ENCODE results near the gene PPP1R3E. TPM values are rescaled to one million over a fixed set of nuclear protein-coding genes. Genes with fewer than 3 reads are reported as not detected.

PPP1R3E gene
- total and polyA plus RNA-seq, 2 of the 13 experiments (the other 11 are each of a cell fraction or from before 2014, with no cell fraction given), result 16.5 to 26.5 TPM

DNA sequence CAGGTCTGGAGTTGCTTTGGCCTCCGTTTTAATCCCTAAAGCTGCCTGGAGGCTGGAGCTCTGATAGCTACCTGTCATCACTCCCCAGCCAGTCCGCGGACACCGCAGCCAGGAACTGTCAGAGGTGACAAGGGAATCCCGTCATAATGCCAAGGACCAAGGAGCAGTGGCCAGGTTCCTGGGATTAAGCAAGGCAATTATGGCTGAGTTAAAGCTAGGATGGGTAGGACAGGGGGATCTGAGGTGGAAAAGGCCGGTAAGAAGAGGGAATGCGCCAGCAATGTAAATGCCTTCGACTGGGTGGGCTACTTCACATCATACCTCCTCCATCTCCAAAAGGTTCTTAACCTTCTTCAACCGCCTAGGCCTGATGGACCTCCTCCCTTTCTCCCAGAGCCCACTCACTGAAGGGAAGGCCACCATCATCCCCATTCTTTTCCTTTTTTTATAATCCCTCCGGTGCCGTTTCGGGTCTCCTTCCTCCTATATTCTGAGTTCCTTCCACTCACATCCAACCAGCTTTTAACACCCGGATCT is 1.9 kb downstream of the PPP1R3E start (continued):
- TF ChIP-seq MXI1 (IDR thresholded peaks at IDR 0.05; ENCODE audit: borderline replicate concordance, low read depth, low read length) (no peak), ZNF598 (CRISPR knock-in tag; IDR thresholded peaks at IDR 0.05; ENCODE audit: borderline replicate concordance) (no peak; the same call in 1 of the 2 replicates), TEAD3 (CRISPR knock-in tag; optimal IDR thresholded peaks at IDR 0.05; ENCODE audit: borderline replicate concordance) (peak; percentile 58), KLF11 (CRISPR knock-in tag; IDR thresholded peaks at IDR 0.05) (no peak), IRF2 (CRISPR knock-in tag; IDR thresholded peaks at IDR 0.05) (no peak; the same call in 1 of the 2 replicates), ZBTB7B (CRISPR knock-in tag; IDR thresholded peaks at IDR 0.05) (no peak), ZNF331 (CRISPR knock-in tag; IDR thresholded peaks at IDR 0.05) (no peak), ZSCAN9 (CRISPR knock-in tag; IDR thresholded peaks at IDR 0.05; ENCODE audit: borderline replicate concordance) (no peak), ZFP41 (CRISPR knock-in tag; IDR thresholded peaks at IDR 0.05; ENCODE audit: borderline replicate concordance) (no peak), ZSCAN25 (CRISPR knock-in tag; IDR thresholded peaks at IDR 0.05) (no peak; the same call in 1 of the 2 replicates), TCF7L2 (IDR thresholded peaks at IDR 0.05; ENCODE audit: low read depth, low read length) (no peak), DR1 (CRISPR knock-in tag; IDR thresholded peaks at IDR 0.05) (no peak), ZNF891 (CRISPR knock-in tag; IDR thresholded peaks at IDR 0.05) (peak; percentile 55; the same call in 1 of the 2 replicates), ZNF839 (CRISPR knock-in tag; IDR thresholded peaks at IDR 0.05; ENCODE audit: borderline replicate concordance) (0 out of 2 replicates have a peak, but pooled peaks have one; percentile 76), ZNF816 (CRISPR knock-in tag; IDR thresholded peaks at IDR 0.05; ENCODE audit: borderline replicate concordance) (no peak), MXD4 (CRISPR knock-in tag; IDR thresholded peaks at IDR 0.05) (no peak), IKZF4 (CRISPR knock-in tag; IDR thresholded peaks at IDR 0.05; ENCODE audit: borderline replicate concordance, low read depth, not compliant biosample characterization) (no peak), SIX1 (CRISPR knock-in tag; IDR thresholded peaks at IDR 0.05; ENCODE audit: borderline replicate concordance) (no peak), ELF4 (CRISPR knock-in tag; IDR thresholded peaks at IDR 0.05; ENCODE audit: borderline replicate concordance) (no peak), ZNF10 (CRISPR knock-in tag; IDR thresholded peaks at IDR 0.05; ENCODE audit: borderline replicate concordance, low read depth) (no peak), SUZ12 (IDR thresholded peaks at IDR 0.05; ENCODE audit: low read depth, low read length) (no peak), ZKSCAN1 (IDR thresholded peaks at IDR 0.05; ENCODE audit: low read length) (no peak)
- TF ChIP-seq, protein P1, sequence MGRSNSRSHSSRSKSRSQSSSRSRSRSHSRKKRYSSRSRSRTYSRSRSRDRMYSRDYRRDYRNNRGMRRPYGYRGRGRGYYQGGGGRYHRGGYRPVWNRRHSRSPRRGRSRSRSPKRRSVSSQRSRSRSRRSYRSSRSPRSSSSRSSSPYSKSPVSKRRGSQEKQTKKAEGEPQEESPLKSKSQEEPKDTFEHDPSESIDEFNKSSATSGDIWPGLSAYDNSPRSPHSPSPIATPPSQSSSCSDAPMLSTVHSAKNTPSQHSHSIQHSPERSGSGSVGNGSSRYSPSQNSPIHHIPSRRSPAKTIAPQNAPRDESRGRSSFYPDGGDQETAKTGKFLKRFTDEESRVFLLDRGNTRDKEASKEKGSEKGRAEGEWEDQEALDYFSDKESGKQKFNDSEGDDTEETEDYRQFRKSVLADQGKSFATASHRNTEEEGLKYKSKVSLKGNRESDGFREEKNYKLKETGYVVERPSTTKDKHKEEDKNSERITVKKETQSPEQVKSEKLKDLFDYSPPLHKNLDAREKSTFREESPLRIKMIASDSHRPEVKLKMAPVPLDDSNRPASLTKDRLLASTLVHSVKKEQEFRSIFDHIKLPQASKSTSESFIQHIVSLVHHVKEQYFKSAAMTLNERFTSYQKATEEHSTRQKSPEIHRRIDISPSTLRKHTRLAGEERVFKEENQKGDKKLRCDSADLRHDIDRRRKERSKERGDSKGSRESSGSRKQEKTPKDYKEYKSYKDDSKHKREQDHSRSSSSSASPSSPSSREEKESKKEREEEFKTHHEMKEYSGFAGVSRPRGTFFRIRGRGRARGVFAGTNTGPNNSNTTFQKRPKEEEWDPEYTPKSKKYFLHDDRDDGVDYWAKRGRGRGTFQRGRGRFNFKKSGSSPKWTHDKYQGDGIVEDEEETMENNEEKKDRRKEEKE (IDR thresholded peaks at IDR 0.05), result no peak
- TF ChIP-seq, protein P2, sequence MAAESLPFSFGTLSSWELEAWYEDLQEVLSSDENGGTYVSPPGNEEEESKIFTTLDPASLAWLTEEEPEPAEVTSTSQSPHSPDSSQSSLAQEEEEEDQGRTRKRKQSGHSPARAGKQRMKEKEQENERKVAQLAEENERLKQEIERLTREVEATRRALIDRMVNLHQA (CRISPR knock-in tag; IDR thresholded peaks at IDR 0.05), result no peak
- TF ChIP-seq, protein P3, sequence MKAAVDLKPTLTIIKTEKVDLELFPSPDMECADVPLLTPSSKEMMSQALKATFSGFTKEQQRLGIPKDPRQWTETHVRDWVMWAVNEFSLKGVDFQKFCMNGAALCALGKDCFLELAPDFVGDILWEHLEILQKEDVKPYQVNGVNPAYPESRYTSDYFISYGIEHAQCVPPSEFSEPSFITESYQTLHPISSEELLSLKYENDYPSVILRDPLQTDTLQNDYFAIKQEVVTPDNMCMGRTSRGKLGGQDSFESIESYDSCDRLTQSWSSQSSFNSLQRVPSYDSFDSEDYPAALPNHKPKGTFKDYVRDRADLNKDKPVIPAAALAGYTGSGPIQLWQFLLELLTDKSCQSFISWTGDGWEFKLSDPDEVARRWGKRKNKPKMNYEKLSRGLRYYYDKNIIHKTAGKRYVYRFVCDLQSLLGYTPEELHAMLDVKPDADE (CRISPR knock-in tag; IDR thresholded peaks at IDR 0.05), result no peak
- TF ChIP-seq, protein P4, sequence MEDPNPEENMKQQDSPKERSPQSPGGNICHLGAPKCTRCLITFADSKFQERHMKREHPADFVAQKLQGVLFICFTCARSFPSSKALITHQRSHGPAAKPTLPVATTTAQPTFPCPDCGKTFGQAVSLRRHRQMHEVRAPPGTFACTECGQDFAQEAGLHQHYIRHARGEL (CRISPR knock-in tag; IDR thresholded peaks at IDR 0.05), result no peak
